HEK293 (cell line): ENCODE data around the gene BBX.

Source experiments
- CTCF ChIA-PET: fragments of 350-600 bp; formaldehyde crosslinking; extraction: SDS; loops from one replicate; lab custom pipeline; 2021; ENCODE audit warnings: antibody characterized with exemption; lab: Yijun Ruan, JAX
- POLR2A ChIA-PET: fragments of 300-600 bp; formaldehyde crosslinking; extraction: SDS; loops from one replicate; lab custom pipeline; 2020; ENCODE audit warnings: antibody characterized with exemption, inconsistent platforms; lab: Yijun Ruan, JAX
- H3K27ac ChIP-seq: fragments of 200-500 bp; sonication (Bioruptor generic); 2 replicates; pipeline ENCODE4 v1.5.1; 2014; ENCODE audit warnings: low read depth, low read length, control low read depth, inconsistent platforms; ENCODE audit errors: extremely low read depth
- H3K36me3 ChIP-seq, 2 experiments: fragments of 200-500 bp in 1 of 2; sonication (Bioruptor generic) in 1 of 2; 1 replicate in 1 of 2; 2 replicates in 1 of 2; pipeline ENCODE4 v1.5.1; 2014 to 2017; ENCODE audit warnings: inconsistent platforms in 2 of 2, low read length in 2 of 2; ENCODE audit not compliant: control insufficient read depth in 2 of 2, insufficient read depth in 1 of 2
- H3K4me1 ChIP-seq: fragments of 200-500 bp; sonication (Bioruptor generic); 2 replicates; pipeline ENCODE4 v1.5.1; 2014; ENCODE audit warnings: mild to moderate bottlenecking, low read length, inconsistent platforms; ENCODE audit not compliant: control insufficient read depth, insufficient read depth
- H3K4me3 ChIP-seq: 2 replicates; pipeline ENCODE4 v1.5.1; 2011; ENCODE audit warnings: low read depth, mild to moderate bottlenecking, control low read depth, low read length, moderate library complexity
- H3K9me3 ChIP-seq: fragments of 200-500 bp; sonication (Bioruptor generic); 2 replicates; pipeline ENCODE4 v1.5.1; 2014; ENCODE audit warnings: low read depth, low read length, inconsistent platforms; ENCODE audit not compliant: control insufficient read depth, insufficient read depth
- FEZF1 ChIP-seq: fragments of 450-650 bp; formaldehyde crosslinking; IDR thresholded peaks from 2 replicates; pipeline ENCODE4 v1.5.1; 2016; ENCODE audit warnings: missing biosample characterization, missing genetic modification characterization
- GLI2 ChIP-seq: fragments of 450-650 bp; formaldehyde crosslinking; IDR thresholded peaks from 2 replicates; pipeline ENCODE4; 2017; ENCODE audit warnings: missing biosample characterization, missing genetic modification characterization, low read depth, borderline replicate concordance
- GLIS1 ChIP-seq: fragments of 450-650 bp; formaldehyde crosslinking; IDR thresholded peaks from 2 replicates; pipeline ENCODE4 v1.5.1; 2016; ENCODE audit warnings: missing biosample characterization, missing genetic modification characterization
- GLIS2 ChIP-seq: fragments of 450-650 bp; formaldehyde crosslinking; IDR thresholded peaks from 2 replicates; pipeline ENCODE4 v1.5.1; 2016; ENCODE audit warnings: missing biosample characterization, missing genetic modification characterization
- MZF1 ChIP-seq: fragments of 450-650 bp; formaldehyde crosslinking; IDR thresholded peaks from 2 replicates; pipeline ENCODE4 v1.5.1; 2017; ENCODE audit warnings: missing biosample characterization, missing genetic modification characterization, borderline replicate concordance
- ZBTB48 ChIP-seq: fragments of 450-650 bp; formaldehyde crosslinking; IDR thresholded peaks from 2 replicates; pipeline ENCODE4 v1.5.1; 2016; ENCODE audit warnings: missing biosample characterization, missing genetic modification characterization
- ZFP41 ChIP-seq: fragments of 450-650 bp; formaldehyde crosslinking; IDR thresholded peaks from 2 replicates; pipeline ENCODE4 v1.5.1; 2016; ENCODE audit warnings: missing biosample characterization, missing genetic modification characterization, borderline replicate concordance
- ZFP69B ChIP-seq: fragments of 450-650 bp; formaldehyde crosslinking; IDR thresholded peaks from 2 replicates; pipeline ENCODE4 v1.5.1; 2016; ENCODE audit warnings: missing biosample characterization, missing genetic modification characterization
- ZNF112 ChIP-seq: fragments of 450-650 bp; formaldehyde crosslinking; IDR thresholded peaks from 2 replicates; pipeline ENCODE4 v1.5.0; 2017; ENCODE audit warnings: missing biosample characterization, missing genetic modification characterization
- ZNF155 ChIP-seq: fragments of 450-650 bp; formaldehyde crosslinking; IDR thresholded peaks from 2 replicates; pipeline ENCODE4 v1.5.1; 2016; ENCODE audit warnings: missing biosample characterization, missing genetic modification characterization
- ZNF174 ChIP-seq: fragments of 450-650 bp; formaldehyde crosslinking; IDR thresholded peaks from 2 replicates; pipeline ENCODE4 v1.5.0; 2017; ENCODE audit warnings: missing biosample characterization, mild to moderate bottlenecking, missing genetic modification characterization
- ZNF24 ChIP-seq: fragments of 450-650 bp; formaldehyde crosslinking; IDR thresholded peaks from 2 replicates; pipeline ENCODE4 v1.5.1; 2016; ENCODE audit warnings: missing biosample characterization, missing genetic modification characterization
- ZNF248 ChIP-seq: fragments of 450-650 bp; formaldehyde crosslinking; IDR thresholded peaks from 2 replicates; pipeline ENCODE4 v1.5.1; 2017; ENCODE audit warnings: missing biosample characterization, missing genetic modification characterization
- ZNF335 ChIP-seq: fragments of 450-650 bp; formaldehyde crosslinking; conservative IDR thresholded peaks from 2 replicates; pipeline ENCODE4 v1.5.1; 2016; ENCODE audit warnings: missing biosample characterization, missing genetic modification characterization
- ZNF366 ChIP-seq: fragments of 450-650 bp; formaldehyde crosslinking; conservative IDR thresholded peaks from 2 replicates; pipeline ENCODE4 v1.5.1; 2016; ENCODE audit warnings: missing biosample characterization, missing genetic modification characterization
- ZNF394 ChIP-seq: fragments of 450-650 bp; formaldehyde crosslinking; IDR thresholded peaks from 2 replicates; pipeline ENCODE4 v1.5.1; 2016; ENCODE audit warnings: missing biosample characterization, missing genetic modification characterization, mild to moderate bottlenecking, moderate library complexity, borderline replicate concordance
- ZNF510 ChIP-seq: fragments of 450-650 bp; formaldehyde crosslinking; IDR thresholded peaks from 2 replicates; pipeline ENCODE4 v1.5.1; 2018; ENCODE audit warnings: mild to moderate bottlenecking, missing genetic modification characterization, missing biosample characterization; ENCODE audit not compliant: insufficient replicate concordance
- ZNF514 ChIP-seq: fragments of 450-650 bp; formaldehyde crosslinking; IDR thresholded peaks from 2 replicates; pipeline ENCODE4 v1.5.1; 2016; ENCODE audit warnings: missing biosample characterization, missing genetic modification characterization
- ZNF529 ChIP-seq: fragments of 450-650 bp; formaldehyde crosslinking; IDR thresholded peaks from 2 replicates; pipeline ENCODE4 v1.5.1; 2017; ENCODE audit warnings: missing genetic modification characterization, missing biosample characterization; ENCODE audit not compliant: insufficient replicate concordance
- ZNF549 ChIP-seq: fragments of 450-650 bp; IDR thresholded peaks from 2 replicates; pipeline ENCODE4 v1.5.1; 2018; ENCODE audit warnings: missing biosample characterization, missing genetic modification characterization, mild to moderate bottlenecking, inconsistent platforms, moderate library complexity
- ZNF558 ChIP-seq: fragments of 450-650 bp; formaldehyde crosslinking; IDR thresholded peaks from 2 replicates; pipeline ENCODE4 v1.5.1; 2016; ENCODE audit warnings: missing biosample characterization, missing genetic modification characterization
- ZNF596 ChIP-seq: fragments of 450-650 bp; IDR thresholded peaks from 2 replicates; pipeline ENCODE4 v1.5.0; 2018; ENCODE audit warnings: missing biosample characterization, mild to moderate bottlenecking, missing genetic modification characterization, moderate library complexity
- ZNF623 ChIP-seq: fragments of 450-650 bp; formaldehyde crosslinking; IDR thresholded peaks from 2 replicates; pipeline ENCODE4 v1.5.1; 2016; ENCODE audit warnings: missing biosample characterization, missing genetic modification characterization
- ZNF76 ChIP-seq: fragments of 450-650 bp; formaldehyde crosslinking; IDR thresholded peaks from 2 replicates; pipeline ENCODE4; 2016; ENCODE audit warnings: low read depth, missing biosample characterization, missing genetic modification characterization, borderline replicate concordance
- ZNF837 ChIP-seq: fragments of 450-650 bp; formaldehyde crosslinking; IDR thresholded peaks from 2 replicates; pipeline ENCODE4 v1.5.1; 2016; ENCODE audit warnings: missing biosample characterization, missing genetic modification characterization
- TF ChIP-seq, protein P1 (sequence below): fragments of 450-650 bp; formaldehyde crosslinking; IDR thresholded peaks from 2 replicates; pipeline ENCODE4 v1.5.1; 2016; ENCODE audit warnings: missing biosample characterization, missing genetic modification characterization, low read depth
- TF ChIP-seq, protein P2 (sequence below): fragments of 450-650 bp; formaldehyde crosslinking; IDR thresholded peaks from 2 replicates; pipeline ENCODE4 v1.5.0; 2017; ENCODE audit warnings: missing biosample characterization, missing genetic modification characterization, borderline replicate concordance
- TF ChIP-seq, protein P3 (sequence below): fragments of 450-650 bp; formaldehyde crosslinking; optimal IDR thresholded peaks from 2 replicates; pipeline ENCODE3; 2016; ENCODE audit warnings: missing biosample characterization, mild to moderate bottlenecking, missing genetic modification characterization
- TF ChIP-seq, protein P4 (sequence below): fragments of 450-650 bp; formaldehyde crosslinking; IDR thresholded peaks from 2 replicates; pipeline ENCODE4 v1.5.1; 2017; ENCODE audit warnings: missing biosample characterization, mild to moderate bottlenecking, missing genetic modification characterization, moderate library complexity
- TF ChIP-seq, protein P5 (sequence below): sonication (generic); formaldehyde crosslinking; IDR thresholded peaks from 2 replicates; pipeline ENCODE4 v1.8.1; 2022; ENCODE audit warnings: mild to moderate bottlenecking, moderate library complexity, missing genetic modification reagents

Gene BBX

DNA sequence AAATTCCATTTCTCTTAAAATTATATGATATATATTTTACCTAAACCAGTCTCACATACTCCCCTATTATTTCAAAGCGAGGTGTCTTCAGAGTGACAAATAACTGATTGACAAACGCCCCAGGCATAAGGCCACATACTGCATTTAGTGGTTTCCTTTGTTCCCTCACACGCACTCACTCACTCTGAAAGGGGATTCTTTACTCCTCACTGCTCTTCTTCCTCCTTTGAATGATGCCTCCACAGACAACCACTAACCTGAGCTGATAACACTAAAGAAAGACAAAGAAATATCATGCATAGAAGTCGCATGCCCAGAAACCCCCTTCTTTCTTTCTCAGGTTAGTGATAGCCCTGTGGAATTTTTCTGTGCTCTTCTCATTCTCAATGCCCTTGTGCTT is 24.1 kb upstream of the BBX start:
- TF ChIP-seq ZNF394 (tag by site-specific recombination) (no peak), ZNF558 (tag by site-specific recombination) (no peak), ZNF76 (tag by site-specific recombination) (no peak), FEZF1 (tag by site-specific recombination) (no peak), ZFP41 (tag by site-specific recombination) (no peak), ZNF549 (tag by site-specific recombination) (no peak), ZNF24 (no peak), GLIS2 (tag by site-specific recombination) (no peak), ZNF155 (tag by site-specific recombination) (no peak), ZNF174 (tag by site-specific recombination) (no peak), GLI2 (tag by site-specific recombination) (no peak), GLIS1 (tag by site-specific recombination) (no peak), ZNF514 (tag by site-specific recombination) (no peak), ZNF335 (tag by site-specific recombination) (no peak), ZNF248 (no peak), ZNF112 (tag by site-specific recombination) (no peak), ZBTB48 (tag by site-specific recombination) (no peak)
- TF ChIP-seq, protein P1, sequence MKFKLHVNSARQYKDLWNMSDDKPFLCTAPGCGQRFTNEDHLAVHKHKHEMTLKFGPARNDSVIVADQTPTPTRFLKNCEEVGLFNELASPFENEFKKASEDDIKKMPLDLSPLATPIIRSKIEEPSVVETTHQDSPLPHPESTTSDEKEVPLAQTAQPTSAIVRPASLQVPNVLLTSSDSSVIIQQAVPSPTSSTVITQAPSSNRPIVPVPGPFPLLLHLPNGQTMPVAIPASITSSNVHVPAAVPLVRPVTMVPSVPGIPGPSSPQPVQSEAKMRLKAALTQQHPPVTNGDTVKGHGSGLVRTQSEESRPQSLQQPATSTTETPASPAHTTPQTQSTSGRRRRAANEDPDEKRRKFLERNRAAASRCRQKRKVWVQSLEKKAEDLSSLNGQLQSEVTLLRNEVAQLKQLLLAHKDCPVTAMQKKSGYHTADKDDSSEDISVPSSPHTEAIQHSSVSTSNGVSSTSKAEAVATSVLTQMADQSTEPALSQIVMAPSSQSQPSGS (tag by site-specific recombination), result no peak
- TF ChIP-seq, protein P2, sequence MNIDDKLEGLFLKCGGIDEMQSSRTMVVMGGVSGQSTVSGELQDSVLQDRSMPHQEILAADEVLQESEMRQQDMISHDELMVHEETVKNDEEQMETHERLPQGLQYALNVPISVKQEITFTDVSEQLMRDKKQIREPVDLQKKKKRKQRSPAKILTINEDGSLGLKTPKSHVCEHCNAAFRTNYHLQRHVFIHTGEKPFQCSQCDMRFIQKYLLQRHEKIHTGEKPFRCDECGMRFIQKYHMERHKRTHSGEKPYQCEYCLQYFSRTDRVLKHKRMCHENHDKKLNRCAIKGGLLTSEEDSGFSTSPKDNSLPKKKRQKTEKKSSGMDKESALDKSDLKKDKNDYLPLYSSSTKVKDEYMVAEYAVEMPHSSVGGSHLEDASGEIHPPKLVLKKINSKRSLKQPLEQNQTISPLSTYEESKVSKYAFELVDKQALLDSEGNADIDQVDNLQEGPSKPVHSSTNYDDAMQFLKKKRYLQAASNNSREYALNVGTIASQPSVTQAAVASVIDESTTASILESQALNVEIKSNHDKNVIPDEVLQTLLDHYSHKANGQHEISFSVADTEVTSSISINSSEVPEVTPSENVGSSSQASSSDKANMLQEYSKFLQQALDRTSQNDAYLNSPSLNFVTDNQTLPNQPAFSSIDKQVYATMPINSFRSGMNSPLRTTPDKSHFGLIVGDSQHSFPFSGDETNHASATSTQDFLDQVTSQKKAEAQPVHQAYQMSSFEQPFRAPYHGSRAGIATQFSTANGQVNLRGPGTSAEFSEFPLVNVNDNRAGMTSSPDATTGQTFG, result no peak
- TF ChIP-seq, all 188 proteins: peak for 0
- ChIA-PET CTCF (no interaction called here), POLR2A (no interaction called here)
- Histone ChIP-seq H3K4me1 (no peaks in the 10 kb centered on the region), H3K4me3 (no peak overlapping the region), H3K36me3 (no peaks in the 10 kb centered on the region), H3K27ac (no peak overlapping the region), H3K9me3 (no peaks in the 10 kb centered on the region)

DNA sequence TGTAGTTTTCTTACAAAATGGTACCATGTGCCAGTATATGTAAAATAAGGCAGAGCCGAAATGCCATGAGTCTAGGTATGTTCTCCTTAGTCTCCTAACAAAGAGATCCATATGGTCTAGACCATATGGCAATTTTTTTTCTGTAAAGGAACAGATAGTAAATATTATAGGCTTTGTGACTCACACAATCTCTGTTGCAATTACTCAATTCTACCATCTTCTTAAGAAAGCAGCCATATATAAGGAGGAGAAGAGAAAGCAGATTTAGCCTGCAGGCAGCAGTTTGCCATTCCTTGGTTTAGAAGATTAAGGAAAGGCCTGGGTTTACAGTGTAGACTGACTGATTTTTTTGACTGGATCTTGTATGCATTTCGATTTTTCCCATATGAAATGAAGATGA is 16.3 kb upstream of the BBX start:
- POLR2A ChIA-PET, result no interaction called here
- CTCF ChIA-PET, result no interaction called here
- Histone ChIP-seq H3K36me3 (no peaks in the 10 kb centered on the region), H3K4me3 (no peak overlapping the region), H3K4me1 (no peaks in the 10 kb centered on the region), H3K9me3 (no peaks in the 10 kb centered on the region), H3K27ac (no peak overlapping the region)
- TF ChIP-seq ZFP69B (tag by site-specific recombination) (no peak), ZNF155 (tag by site-specific recombination) (no peak), ZNF366 (no peak), ZNF837 (tag by site-specific recombination) (no peak), ZNF529 (tag by site-specific recombination) (no peak), ZNF510 (tag by site-specific recombination) (no peak), MZF1 (tag by site-specific recombination) (no peak), ZNF596 (tag by site-specific recombination) (no peak), ZNF623 (no peak)
- TF ChIP-seq, protein P3, sequence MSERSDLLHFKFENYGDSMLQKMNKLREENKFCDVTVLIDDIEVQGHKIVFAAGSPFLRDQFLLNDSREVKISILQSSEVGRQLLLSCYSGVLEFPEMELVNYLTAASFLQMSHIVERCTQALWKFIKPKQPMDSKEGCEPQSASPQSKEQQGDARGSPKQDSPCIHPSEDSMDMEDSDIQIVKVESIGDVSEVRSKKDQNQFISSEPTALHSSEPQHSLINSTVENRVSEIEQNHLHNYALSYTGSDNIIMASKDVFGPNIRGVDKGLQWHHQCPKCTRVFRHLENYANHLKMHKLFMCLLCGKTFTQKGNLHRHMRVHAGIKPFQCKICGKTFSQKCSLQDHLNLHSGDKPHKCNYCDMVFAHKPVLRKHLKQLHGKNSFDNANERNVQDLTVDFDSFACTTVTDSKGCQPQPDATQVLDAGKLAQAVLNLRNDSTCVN (tag by site-specific recombination), result no peak
- TF ChIP-seq, protein P4, sequence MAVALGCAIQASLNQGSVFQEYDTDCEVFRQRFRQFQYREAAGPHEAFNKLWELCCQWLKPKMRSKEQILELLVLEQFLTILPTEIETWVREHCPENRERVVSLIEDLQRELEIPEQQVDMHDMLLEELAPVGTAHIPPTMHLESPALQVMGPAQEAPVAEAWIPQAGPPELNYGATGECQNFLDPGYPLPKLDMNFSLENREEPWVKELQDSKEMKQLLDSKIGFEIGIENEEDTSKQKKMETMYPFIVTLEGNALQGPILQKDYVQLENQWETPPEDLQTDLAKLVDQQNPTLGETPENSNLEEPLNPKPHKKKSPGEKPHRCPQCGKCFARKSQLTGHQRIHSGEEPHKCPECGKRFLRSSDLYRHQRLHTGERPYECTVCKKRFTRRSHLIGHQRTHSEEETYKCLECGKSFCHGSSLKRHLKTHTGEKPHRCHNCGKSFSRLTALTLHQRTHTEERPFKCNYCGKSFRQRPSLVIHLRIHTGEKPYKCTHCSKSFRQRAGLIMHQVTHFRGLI (tag by site-specific recombination), result no peak
- TF ChIP-seq, protein P5, sequence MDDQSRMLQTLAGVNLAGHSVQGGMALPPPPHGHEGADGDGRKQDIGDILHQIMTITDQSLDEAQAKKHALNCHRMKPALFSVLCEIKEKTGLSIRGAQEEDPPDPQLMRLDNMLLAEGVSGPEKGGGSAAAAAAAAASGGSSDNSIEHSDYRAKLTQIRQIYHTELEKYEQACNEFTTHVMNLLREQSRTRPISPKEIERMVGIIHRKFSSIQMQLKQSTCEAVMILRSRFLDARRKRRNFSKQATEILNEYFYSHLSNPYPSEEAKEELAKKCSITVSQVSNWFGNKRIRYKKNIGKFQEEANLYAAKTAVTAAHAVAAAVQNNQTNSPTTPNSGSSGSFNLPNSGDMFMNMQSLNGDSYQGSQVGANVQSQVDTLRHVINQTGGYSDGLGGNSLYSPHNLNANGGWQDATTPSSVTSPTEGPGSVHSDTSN (CRISPR knock-in tag), result no peak
